CD4-positive, alpha-beta T cell treated with Interleukin-12 subunit alpha and Interleukin-12 subunit beta, for 1 hour (primary cell): ENCODE measurements around the gene ZNF275.
"Not testable (repeated sequence)": the region's sequence is repeated elsewhere in the genome, so short reads cannot be mapped to it uniquely, and the experiment has no call there.

ENCODE experiments used
- DNase-seq: peaks from one replicate; pipeline ENCODE4 v3.0.0-alpha.2; 2020

Gene ZNF275

DNA sequence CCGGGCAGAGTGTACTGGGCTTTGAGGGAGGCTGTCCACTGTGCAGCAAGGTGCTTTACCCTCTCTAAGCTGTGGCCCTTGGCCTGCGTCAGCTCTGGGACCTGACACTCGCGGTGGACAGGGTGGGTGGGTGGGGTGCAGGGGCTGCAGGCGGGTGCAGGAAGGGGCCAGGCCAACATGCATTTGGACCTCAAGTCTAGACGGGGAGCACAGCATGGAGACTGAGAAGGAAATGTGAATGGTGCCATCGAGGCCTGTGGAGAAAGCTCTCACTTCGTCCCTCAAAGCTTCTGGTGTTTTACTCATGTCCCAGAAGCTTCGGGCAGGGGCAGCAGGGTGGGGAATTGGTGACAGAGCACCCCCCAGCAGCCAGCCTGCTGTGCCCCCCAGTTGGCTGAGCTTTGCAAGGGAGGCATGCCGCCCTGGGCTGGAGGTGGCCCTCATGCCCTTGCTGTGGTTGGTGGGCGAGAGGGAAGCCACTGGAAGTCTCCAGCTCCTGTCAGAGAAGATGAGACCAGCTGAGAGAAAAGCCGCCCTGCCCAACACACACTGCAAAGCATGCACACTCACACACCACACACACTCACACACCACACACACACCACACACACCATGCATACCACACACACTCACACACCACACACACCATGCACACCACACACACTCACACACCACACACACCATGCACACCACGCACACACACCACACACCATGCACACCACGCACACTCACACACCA lies 54.9 kb downstream of the ZNF275 start:
- DNase-seq, result no peak

DNA sequence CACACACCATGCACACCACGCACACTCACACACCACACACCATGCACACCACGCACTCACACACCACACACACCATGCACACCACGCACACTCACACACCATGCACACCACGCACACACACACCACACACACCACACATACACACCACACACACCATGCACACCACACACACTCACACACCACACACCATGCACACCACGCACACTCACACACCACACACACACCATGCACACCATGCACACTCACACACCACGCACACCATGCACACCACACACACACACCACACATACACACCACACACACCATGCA lies 55.5 kb downstream of the ZNF275 start:
- not testable (repeated sequence) for DNase-seq

DNA sequence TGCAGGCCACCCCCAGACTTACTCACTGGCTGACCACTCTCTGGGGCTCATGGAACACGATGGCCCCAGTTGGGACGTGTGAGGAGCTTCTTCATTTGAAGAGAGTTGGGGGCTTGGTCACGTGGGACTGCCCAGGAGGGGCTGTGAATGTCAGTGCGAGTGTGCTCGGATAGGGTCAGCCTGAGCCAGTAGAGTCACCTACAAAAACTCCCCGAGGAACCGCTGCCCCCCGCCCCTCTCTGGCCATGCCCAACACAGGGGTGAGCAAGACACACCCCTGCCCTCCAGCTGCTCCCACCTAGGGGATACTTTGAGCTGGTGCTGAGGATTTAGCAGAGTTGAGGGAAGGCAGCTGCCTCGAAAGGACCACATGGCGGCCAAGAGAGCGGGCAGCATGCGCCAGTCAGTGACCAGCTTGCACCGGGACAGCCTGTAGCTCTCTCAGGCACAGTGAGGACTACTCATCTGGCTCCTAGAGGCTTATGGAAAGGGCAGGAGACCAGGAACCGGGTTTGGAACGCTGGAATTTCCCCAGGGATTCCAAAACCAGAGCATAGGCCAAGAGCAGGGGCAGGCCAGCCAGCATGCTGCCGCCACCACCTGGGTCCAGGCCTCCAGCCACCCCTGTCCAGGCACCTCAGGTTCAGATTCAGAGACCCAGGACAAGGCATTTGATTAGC lies 58.8 kb downstream of the ZNF275 start:
- DNase-seq, result no peak

DNA sequence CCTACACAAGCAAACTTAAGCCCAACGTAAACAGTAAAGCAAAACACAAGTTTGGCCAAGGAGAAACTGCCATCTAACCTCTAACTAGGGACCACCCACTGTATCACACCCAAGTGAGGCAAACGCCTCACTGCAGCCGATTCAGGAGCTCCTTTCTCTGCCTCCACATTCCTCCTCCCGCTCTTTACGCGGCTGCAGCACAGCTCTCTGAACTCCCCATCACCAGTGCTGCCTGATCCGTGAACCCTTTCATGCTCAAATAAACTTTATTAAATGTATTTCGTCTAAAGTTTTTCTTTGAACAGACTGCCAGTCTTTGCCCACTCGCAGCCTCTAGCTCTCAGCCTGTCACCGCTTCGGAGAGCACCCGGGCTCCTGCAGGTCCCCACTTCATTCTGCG lies 60.7 kb downstream of the ZNF275 start:
- no peak for DNase-seq

DNA sequence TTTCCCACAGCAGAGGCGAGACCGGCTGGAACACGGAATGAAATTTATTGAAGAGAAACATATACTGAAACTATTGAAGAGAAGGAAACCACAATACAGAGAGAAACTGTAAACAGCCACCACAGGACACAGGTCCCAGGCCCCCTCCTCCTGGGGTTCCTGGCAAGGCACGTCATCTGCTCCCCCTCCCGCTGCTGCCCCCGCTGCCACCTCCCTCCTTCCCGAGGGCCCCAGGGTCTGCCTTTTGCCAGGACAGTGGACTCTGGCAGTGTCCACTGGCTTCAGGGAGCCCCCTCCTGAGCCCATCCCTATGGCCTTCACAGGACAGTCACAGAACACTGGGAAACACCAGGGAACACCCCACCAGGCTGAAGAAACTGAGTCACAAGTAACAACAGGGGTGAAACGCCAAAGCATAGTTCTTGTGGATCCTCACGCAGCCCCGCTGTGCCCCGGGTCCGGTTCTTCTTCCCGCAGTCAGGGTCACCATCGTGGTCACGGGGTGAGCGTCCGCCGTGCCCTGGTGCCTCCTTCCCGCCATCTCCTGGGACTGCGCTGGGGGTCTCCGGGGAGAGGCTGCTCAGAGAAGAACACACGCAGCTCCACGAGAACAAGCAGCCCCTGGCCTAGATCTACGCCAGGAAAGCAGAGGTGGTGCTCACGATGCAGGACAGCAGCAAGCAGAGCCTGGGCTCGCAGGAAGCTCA lies 61.8 kb downstream of the ZNF275 start:
- DNase-seq, result no peak

DNA sequence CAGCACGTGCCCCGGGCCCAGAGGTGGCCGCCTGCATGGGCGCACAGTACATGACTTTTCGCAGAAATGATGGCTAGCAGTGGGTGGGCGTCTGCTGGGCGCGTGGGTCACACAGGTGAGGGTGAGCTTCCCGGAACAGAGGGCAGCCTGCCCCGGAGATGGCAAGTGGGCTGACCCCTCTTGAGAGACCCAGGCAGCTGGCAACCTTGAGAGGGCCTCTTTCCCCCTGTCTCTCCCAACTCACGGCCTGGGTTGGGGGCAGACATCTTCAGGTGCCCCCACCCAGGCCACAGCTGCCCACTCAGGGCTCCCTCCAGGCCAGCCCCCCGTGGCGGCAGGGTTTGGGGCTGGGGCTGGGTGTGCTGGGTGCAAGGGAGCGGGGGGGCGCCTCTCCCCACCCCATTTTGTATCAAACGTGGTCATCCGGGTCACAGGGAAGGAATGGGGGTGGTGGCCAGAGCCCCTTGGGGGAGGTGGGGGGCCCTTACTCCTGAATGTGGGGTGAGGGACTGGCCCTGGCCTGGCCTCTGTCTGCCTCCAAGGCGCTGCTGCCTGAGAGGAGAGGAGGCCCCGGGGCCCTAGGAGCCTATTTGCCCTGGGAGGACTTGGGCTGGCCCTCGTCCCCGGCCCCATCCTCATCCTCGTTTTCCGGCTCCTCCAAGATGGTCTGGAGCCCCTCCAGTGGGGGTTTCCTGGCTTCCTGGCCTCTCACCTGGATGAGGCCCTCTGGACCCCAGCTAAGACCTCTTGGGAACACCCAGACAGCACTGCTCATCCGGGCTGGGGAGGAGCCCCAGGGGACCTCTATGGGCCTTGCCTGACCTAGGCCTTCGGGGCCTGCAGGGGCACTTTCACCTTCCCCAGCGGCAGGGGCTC lies 62.6 kb downstream of the ZNF275 start:
- DNase-seq, result no peak

DNA sequence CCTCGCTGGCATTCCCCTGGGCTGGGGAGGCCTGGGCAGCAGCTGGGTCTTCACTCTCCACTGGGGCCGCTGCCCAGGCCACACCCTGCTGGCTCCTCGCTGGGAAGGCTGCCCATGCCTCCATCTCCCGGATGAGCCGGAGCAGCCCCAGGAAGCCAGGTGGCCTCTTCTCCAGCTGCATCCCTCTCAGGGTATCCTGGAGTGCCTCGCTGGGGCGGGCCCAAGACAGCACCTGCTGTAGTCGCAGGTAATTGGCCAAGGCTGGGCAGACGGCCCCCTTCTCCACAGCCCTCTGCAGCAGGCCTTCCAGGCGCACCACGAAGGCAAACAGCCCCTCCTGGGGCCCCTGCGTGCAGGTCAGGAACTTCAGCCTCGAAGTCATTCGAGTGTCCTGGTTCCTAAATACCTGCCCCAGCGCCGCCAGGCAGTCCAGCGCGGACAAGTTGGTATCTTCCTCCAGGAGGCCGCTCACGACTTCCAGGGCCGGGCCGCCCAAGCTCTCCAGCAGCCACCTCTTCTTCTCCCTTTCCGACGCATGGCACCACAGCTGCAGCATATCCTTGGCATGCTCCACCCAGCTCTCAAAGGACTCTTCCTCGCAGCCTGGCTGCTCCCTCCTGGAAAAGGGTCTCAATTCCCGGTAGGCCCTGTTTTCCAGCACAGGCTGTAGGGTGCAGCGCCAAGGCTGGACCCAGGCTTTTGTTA lies 63.5 kb downstream of the ZNF275 start:
- no peak for DNase-seq

DNA sequence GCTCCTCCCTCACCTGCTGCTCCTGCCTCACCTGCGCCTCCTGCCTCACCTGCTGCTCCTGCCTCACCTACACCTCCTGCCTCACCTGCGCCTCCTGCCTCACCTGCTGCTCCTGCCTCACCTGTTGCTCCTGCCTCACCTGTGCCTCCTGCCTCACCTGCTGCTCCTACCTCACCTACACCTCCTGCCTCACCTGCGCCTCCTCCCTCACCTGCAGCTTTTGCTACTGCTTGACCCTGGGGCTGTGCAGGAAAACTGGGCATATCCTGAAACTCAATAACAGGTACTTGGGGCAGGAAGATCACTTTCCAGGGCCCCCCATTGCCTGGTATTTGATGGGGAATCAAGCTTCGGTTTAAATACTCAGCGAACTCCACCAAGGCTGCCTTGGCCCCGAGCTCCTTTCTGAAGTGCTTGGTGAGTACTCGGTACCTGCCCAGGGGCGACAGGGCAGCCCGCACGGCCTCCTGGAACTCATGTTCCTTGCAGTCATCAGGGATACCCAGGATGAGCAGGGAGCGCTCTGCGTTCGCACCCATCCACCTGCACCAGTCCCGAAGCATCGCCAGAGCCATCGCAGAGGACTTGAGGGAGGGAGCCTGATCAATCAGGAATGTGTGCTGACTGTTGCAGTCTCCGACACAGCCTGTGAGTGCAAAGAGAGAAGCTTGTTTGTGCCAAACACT lies 64.5 kb downstream of the ZNF275 start:
- no peak for DNase-seq

DNA sequence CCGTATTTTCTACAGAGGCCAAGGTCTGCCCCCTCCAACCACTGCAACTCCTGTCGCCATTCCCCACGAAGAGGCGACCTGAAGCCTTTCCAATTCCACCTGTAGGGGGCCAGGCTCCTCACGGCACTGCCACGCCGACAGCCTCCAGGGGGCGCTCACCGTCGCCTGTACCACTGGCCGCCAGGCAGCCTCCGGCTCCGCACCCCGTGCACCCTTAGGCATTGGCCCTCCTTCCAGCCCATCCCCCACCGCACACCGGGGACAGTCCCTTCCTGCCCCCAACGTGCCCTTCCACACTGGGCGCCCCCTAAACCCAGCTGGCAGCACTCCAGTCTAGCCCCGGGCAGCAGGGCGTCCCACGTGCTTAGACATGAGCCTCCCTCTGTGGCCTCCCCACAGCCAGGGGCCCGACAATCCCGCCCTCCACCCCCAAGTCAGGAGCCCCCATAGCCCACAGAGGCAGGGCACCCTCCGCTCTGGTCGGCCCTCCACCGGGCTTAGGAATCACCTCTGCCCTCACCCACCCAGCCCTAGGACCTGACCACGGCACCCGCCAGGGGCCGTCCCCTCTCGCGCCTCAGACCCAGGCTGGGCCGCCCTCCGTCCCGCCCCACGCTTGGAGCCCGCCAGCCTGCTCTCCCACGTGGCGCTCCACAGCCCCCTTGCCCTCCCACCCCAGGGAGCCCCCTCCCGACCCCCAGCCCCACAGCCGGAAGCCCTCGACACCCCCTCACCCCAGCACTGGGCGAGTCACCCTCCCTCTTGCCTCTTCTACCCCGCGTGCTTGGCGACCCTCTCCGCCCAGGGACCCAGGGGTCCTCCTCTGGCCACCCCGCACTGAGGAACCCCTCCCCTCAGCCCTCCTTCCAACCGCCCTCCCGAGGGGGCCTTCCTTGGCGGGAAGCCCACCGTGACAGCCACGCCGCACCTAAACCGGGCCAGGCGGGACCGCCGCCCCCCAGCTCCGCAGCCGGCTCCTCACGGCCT lies 66.5 kb downstream of the ZNF275 start:
- DNase-seq, result peak; percentile 44

DNA sequence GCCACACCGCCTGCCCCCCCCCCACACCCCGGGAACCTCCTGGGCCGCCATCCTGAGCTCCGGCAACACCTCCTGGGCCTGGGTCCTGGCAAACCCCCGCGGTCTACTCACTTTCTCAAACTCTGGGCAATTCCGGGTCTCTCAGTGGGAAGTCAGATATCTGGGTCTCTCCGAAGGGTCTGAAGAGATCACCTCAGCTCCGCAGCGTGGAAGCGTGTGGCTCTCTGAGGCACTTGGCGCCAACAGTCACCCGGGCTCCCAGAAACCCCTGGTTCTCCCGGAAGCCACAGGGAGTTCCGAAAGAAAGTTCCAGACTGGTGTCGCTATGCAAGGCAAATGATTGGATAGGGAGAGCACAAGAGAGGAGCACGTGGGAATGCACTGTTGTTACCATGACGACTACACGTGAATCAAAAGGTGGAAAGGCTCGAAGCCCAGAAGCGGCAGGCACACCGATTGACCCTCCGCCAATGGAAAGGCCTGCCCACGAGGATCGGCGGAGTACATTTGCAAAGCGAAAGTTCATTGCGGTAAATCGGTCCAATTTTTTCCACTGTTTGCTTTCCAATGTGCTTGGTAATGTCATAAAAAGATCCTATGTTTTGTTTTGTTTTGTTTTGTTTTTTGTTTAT lies 67.3 kb downstream of the ZNF275 start, which contains the start of gene PNMA6E:
Gene PNMA6E (minus strand): TSS at position 218 of the 632 bp plus-strand sequence. CDS start 2,501 bp downstream, outside the sequence.
- DNase-seq, result no peak
